ENCODE results near the gene INSC.

Gene INSC

DNA sequence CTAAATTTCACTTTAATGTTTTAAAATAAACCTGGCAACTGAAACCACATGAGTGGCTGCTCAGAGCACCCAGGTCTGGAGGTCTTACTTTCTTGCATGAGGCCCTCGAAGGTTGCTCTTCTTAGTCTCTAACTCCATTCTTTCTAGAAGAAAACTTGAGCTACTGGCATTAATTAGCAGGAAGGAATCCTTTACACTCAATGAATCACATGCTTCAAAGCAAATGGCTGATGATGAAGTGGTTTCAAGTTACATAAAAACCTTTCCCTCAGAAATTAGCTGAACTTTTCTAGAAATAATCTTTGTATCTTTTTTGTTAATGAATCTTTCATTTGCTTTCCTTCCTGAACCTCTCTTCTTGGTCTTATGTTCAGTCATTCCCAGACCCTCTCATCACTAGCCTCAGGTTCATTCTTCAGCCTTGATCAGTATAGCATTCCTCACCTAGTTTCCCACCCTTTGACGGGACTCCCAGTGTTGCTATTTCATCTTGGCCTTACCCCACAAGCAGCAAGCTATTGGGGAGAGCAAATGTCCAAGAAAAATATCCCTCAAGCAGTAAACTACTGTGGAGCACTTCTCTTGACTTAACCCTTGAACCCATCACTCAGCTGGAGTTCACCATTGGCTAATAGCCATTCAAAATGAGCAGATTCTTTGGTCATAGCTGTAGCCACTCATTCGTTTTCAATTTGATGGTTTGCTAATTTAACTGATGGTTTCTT lies 75.1 kb downstream of the INSC start:
- no peak for DNase-seq

GRCh38 chr11:15190611-15191010 lies 75.9 kb downstream of the INSC start:
- DNase-seq: no peak

- DNase-seq: no peak
Measured at GRCh38 chr11:15192005-15192556, 77.4 kb downstream of the INSC start.

DNA sequence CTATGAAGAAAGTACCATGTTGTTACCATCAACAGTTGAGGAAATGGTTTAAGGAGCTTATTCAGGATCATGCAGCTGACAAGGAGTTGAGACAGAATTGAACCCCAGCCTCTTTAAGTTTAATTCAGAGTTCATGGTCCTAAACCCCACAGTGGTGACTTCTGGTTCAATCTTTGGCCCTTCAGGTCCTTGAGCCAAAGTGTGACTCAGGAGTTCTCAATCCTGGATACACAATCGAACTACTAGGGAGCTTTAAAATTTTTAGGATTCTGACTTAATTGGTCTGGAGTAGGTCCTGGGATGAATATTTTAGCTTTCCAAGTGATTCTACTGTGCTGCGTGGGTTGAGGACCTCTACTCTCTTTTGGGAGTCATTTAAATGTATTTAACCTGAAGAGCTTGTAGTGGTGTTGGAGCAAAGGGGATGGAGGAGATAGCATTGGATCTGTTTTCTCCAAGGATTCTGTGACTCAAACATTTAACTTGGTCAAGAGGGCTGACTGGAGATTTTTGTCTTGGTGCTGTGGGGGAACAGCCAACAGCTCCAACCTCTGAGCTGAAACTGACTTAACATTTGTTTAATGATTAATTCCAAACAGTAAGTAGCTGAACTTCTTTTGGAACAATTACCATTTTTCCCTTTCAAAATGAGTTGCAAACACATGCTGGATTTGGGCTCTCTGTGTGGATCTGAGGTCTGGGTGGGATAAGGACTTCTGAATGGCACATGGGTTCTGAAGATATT lies 80.1 kb downstream of the INSC start:
- no peak for DNase-seq

DNA sequence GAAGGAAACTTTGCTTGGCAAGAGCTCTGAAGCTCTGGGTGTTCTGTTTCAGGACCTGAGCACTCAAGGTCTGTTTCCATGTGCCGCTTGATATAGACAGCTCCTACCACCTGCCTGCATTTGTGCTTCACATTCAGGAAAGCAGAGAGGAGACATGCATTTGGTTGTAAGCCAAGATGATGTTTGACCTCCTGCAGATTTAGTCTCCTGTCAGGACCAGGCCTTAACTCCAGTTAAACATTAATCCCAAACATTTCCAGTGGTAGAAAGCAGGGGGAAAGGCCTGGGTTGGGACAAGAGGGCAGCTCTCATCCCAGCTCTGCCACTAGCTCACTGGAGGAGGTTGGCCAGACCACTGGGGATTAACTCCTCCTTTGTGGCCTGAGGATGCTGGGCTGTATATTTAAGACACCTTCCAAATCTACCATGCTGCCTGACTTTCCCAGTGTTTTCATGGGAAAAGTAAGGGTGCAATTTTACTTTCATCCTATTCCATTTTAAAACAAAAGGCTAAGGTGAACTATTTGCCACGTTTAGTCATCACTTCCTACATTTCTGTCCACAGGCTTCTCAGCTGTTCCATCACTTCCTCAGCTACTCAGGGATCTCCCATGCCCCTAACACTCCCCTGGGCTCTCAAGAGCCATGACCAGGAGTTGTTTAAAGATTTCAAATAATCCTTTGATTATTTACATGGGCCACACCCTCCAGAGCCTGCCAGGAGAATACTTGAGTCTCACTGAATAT lies 80.9 kb downstream of the INSC start:
- no peak for DNase-seq

DNA sequence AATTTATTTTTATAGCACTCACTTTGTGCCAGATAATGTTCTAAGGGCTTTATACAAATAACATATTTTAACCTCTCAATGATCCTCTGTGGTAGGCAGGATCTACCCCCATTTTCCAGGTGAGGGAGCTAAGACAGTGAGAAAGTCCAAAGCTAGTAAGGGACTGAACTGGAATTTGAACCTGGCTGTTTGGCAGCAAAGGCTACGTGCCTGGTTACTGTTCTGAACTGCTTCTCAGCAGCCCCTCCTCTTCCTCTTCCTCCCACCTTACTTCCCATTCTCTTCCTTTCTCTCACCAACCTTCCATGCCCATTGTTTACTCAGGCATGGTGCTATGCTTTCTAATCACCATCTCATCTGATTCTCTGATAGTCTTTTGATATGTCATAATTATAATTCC lies 82.0 kb downstream of the INSC start:
- no peak for DNase-seq

GRCh38 chr11:15197696-15198095 lies 83.0 kb downstream of the INSC start:
- DNase-seq: no peak

GRCh38 chr11:15198284-15198683 lies 83.6 kb downstream of the INSC start:
- DNase-seq: no peak

DNA sequence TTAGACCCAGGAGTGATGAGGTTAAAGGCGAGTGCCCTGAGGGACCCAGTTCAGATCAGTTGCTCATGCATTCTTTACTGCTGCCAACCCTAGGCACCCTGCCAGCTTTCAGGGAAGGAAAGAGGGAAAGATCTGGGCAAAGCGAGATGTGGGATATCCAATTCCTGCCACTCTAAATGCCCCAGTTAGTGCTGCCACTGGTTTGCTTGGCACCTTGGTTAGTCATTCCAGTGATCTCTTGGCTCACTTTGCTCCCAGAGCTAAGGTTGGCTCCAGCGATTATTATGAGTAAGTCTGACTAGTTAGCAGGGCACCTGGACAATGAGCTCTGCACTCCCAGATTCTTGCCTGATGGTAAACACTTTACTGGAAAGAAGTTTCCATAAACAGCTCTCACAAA lies 85.0 kb downstream of the INSC start:
- DNase-seq: no peak

DNA sequence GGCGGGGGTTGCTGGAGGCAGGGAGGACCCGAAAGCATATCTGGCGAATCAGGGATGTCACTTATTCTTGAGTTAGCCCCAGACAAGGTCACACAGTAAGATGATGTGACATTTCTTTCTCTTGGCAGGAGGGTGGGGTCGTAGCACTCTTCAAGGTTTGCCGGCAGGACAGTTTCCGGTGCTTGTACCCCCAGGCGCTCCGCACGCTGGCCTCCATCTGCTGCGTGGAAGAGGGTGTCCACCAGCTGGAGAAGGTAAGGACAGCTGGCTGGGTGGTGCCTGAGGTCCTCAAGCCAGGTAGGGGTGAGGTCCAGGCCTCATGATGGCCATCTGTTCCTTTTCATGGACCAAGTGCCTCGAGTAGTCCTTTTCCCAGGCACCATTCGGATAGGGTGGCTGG lies 86.0 kb downstream of the INSC start:
- DNase-seq: no peak

GRCh38 chr11:15201586-15201985 lies 86.9 kb downstream of the INSC start:
- no peak for DNase-seq

GRCh38 chr11:15202626-15203025 lies 87.9 kb downstream of the INSC start:
- no peak for DNase-seq

GRCh38 chr11:15204711-15205110 lies 90.0 kb downstream of the INSC start:
- no peak for DNase-seq

DNA sequence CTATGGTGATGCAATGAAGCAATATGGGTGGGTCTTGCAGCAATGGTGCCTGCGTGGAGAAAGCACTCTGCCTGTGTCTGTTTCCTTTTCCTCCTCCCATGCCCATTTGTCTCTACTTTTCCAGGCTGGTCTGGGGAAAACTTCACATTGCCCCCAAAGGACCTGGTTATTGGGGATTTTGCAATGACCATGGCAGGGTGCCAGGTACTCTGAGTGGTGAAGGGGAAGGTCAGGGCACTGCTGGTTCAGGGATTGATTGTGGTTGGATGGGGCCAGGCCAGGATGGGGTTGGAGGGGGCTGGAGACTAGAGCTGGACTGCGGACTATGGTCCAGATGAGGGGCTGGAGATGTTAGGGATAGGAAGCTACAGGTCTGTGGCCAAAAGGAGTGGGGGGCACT lies 92.1 kb downstream of the INSC start:
- no peak for DNase-seq

- peak; percentile 75 to 85 (median 81) for DNase-seq
Measured at GRCh38 chr11:15208378-15209222, 93.9 kb downstream of the INSC start.

- DNase-seq: peak in 2 of 4 experiments; percentile 5 to 12
Measured at GRCh38 chr11:15212876-15213275, 98.2 kb downstream of the INSC start.

DNA sequence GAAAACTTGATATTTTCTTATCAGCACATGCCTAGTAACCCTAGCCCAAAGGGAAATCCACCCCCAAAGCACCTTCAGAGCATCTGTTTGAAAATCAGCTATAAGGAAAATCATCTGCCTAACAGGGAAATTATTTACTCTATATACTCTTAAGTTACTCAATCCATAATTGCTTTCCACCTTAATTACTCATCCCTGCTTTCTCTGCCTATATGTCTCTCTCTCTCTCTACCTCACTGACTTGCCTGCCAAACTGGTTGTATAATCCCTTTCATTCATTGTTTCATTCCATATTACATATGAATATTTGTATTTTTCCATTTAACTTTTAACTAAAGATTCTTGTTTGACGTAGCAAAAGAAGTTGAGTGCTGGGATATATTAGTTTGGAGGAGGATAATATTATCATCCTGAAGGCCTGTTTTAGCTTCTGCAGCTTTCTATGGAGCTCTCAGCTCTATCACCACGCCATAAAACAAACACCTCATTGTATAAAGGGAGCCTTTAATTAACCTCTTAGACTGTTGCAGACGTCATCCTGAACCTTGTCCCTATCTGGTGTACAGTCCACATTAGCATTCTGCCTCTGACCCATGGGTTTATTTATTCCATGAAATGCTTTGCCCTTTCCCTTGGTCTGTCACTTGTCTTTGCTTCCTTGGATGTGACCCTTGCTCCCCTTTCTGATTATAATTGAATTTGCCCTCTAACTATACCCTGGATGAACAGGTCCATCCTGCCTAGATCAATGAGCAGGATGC lies 98.9 kb downstream of the INSC start:
- no peak for DNase-seq

DNA sequence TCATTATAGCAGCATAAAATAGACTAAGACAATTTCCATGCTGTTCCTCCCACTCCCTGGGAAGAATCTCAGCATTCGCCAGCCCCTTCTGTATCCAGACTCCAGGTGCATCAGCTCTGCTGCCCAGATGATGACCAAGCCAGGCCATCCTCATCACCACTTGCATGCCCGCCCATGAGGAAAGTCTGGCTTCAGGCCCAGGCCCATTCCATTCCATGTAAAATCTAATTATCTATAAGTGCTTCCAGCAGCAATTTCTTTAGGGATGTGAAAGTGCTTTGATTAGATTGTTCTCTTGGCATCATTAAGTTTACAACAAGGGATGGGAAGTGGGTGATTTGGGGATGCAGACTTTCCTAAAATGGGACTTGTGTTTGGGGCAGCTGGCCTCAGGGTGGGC lies 100.3 kb downstream of the INSC start:
- DNase-seq: no peak

- peak in 1 of 4 experiments; percentile 8 for DNase-seq
Measured at GRCh38 chr11:15216678-15217077, 102.0 kb downstream of the INSC start.

- DNase-seq: no peak
Measured at GRCh38 chr11:15217416-15217815, 102.7 kb downstream of the INSC start.

GRCh38 chr11:15222777-15223176 lies 108.1 kb downstream of the INSC start:
- no peak for DNase-seq

GRCh38 chr11:15223318-15223717 lies 108.6 kb downstream of the INSC start:
- no peak for DNase-seq

All from suppressor macrophage (primary cell).